Tibial nerve (tissue), 4 donors: ENCODE measurements around the gene ZNF219. TPM values are rescaled to one million over a fixed set of nuclear protein-coding genes. Genes with fewer than 3 reads are reported as not detected.

ENCODE experiments used
- DNase-seq, 2 donors: peaks; one replicate each; pipeline ENCODE4 v3.0.0-alpha.2; 2019; ENCODE audit warnings: low spot score in 2 of 2
- H3K27ac ChIP-seq, 4 donors: fragments of 200-600 bp; sonication (generic) in 3 of 4; one replicate each; pipeline ENCODE4 v1.5.1; 2017 to 2019; ENCODE audit warnings: mild to moderate bottlenecking in 1 of 4
- H3K27me3 ChIP-seq, 2 donors: fragments of 200-600 bp; sonication (generic) in 1 of 2; one replicate each; pipeline versions ENCODE4 v1.5.1 to v1.6.0; 2017 to 2019
- H3K36me3 ChIP-seq, 3 donors: fragments of 200-600 bp; sonication (generic); one replicate each; pipeline ENCODE4 v1.5.1; 2018 to 2019
- H3K4me1 ChIP-seq, 4 donors: fragments of 200-600 bp; sonication (generic) in 3 of 4; one replicate each; pipeline ENCODE4 v1.5.1; 2017 to 2019
- H3K4me3 ChIP-seq, 4 donors: fragments of 200-600 bp; sonication (generic) in 3 of 4; one replicate each; pipeline ENCODE4 v1.5.1; 2017 to 2019; ENCODE audit warnings: mild to moderate bottlenecking in 1 of 4, moderate library complexity in 1 of 4
- H3K9me3 ChIP-seq, 4 donors: fragments of 200-600 bp; sonication (generic) in 3 of 4; one replicate each; pipeline ENCODE4 v1.5.1; 2017 to 2019
- CTCF ChIP-seq, 5 experiments: fragments of 200-600 bp in 3 of 5; fragments of 450-650 bp in 2 of 5; sonication (generic) in 3 of 5; IDR thresholded peaks; one replicate each; pipeline ENCODE4 v1.5.1; 2016 to 2019; ENCODE audit warnings: antibody characterized with exemption in 5 of 5, mild to moderate bottlenecking in 3 of 5, moderate library complexity in 2 of 5
- EP300 ChIP-seq, 2 donors: sonication (generic); formaldehyde crosslinking; IDR thresholded peaks; one replicate each; pipeline ENCODE4 v1.6.1; 2017; ENCODE audit warnings: antibody characterized with exemption in 2 of 2, mild to moderate bottlenecking in 1 of 2
- POLR2A ChIP-seq, 2 donors: fragments of 450-650 bp; IDR thresholded peaks; one replicate each; pipeline ENCODE4 v1.6.1; 2017; ENCODE audit warnings: antibody characterized with exemption in 2 of 2, mild to moderate bottlenecking in 2 of 2, moderate library complexity in 2 of 2
- WGBS, 2 donors: methylation state at CpG; one replicate each; pipeline ENCODE4 v1.1.5; 2018; 5-methylcytosine and 5-hydroxymethylcytosine counted together
- total RNA-seq, 4 donors: library from RNA; depleted of rRNA; stranded (reverse); fragments of >200 nt; gene quantifications; one replicate each; pipeline ENCODE4 v1.1.0, GENCODE V29; 2016

The ZNF219 gene
- total RNA-seq, 4 donors from 2014 or later, result 28.6 to 90.3 (median 34.9) TPM

- no peaks in the 10 kb centered on the region for H3K36me3 ChIP-seq
- no peak for DNase-seq
- H3K9me3 ChIP-seq, result no peaks in the 10 kb centered on the region
- no peak for TF ChIP-seq POLR2A (IDR thresholded peaks at IDR 0.05)
- TF ChIP-seq CTCF (IDR thresholded peaks at IDR 0.05), result no peak
- no peak for TF ChIP-seq EP300 (IDR thresholded peaks at IDR 0.05)
- H3K4me1 ChIP-seq, result peaks cover 0 to 48% (median 4%) of the 10 kb centered on the region in 4 donors
- peak overlapping the region in 1 of 4 donors; percentile 9 for H3K27ac ChIP-seq
- 51 to 58% methylated on average over 5 of the region's 5 CpGs for WGBS, 2 donors
- no peak overlapping the region for H3K4me3 ChIP-seq
- no peaks in the 10 kb centered on the region for H3K27me3 ChIP-seq
Observed at GRCh38 chr14:21055432-21056117, 42.9 kb downstream of the ZNF219 start.

DNA sequence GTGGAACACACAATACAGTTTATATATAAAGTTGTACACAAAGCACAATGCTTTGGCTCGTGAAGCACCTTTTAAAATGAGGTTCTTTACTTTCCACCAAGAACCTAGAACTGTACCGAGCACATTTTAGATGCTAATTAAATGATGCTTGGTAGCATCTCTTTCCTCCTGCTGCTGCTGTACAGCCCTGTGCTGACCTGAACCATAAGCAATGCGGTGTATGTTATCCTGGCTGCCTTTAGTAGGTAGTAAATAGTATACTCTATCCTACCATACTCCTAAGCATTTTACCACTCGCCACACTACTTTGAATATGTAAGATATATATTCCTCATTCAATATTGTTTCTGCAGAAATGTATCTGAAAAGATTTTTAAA lies 43.7 kb downstream of the ZNF219 start:
- no peak for DNase-seq
- Histone ChIP-seq H3K27ac (no peak overlapping the region), H3K4me3 (no peak overlapping the region), H3K9me3 (no peaks in the 10 kb centered on the region), H3K27me3 (no peaks in the 10 kb centered on the region), H3K4me1 (peaks cover 0 to 40% (median 4%) of the 10 kb centered on the region in 4 donors), H3K36me3 (no peaks in the 10 kb centered on the region)
- 83 to 91% methylated on average over 4 of the region's 4 CpGs for WGBS, 2 donors
- no peak for TF ChIP-seq EP300 (IDR thresholded peaks at IDR 0.05)
- TF ChIP-seq POLR2A (IDR thresholded peaks at IDR 0.05), result no peak
- TF ChIP-seq CTCF (IDR thresholded peaks at IDR 0.05), result no peak

GRCh38 chr14:21054123-21054767 lies 44.2 kb downstream of the ZNF219 start:
- H3K4me1 ChIP-seq, result peaks cover 0 to 36% (median 4%) of the 10 kb centered on the region in 4 donors
- TF ChIP-seq EP300 (IDR thresholded peaks at IDR 0.05), result no peak
- TF ChIP-seq CTCF (IDR thresholded peaks at IDR 0.05), result no peak
- TF ChIP-seq POLR2A (IDR thresholded peaks at IDR 0.05), result no peak
- WGBS, 2 donors, result 60 to 78% methylated on average over 3 of the region's 3 CpGs
- H3K27me3 ChIP-seq, result no peaks in the 10 kb centered on the region
- H3K9me3 ChIP-seq, result no peaks in the 10 kb centered on the region
- H3K36me3 ChIP-seq, result no peaks in the 10 kb centered on the region
- no peak overlapping the region for H3K4me3 ChIP-seq
- no peak for DNase-seq
- no peak overlapping the region for H3K27ac ChIP-seq

DNA sequence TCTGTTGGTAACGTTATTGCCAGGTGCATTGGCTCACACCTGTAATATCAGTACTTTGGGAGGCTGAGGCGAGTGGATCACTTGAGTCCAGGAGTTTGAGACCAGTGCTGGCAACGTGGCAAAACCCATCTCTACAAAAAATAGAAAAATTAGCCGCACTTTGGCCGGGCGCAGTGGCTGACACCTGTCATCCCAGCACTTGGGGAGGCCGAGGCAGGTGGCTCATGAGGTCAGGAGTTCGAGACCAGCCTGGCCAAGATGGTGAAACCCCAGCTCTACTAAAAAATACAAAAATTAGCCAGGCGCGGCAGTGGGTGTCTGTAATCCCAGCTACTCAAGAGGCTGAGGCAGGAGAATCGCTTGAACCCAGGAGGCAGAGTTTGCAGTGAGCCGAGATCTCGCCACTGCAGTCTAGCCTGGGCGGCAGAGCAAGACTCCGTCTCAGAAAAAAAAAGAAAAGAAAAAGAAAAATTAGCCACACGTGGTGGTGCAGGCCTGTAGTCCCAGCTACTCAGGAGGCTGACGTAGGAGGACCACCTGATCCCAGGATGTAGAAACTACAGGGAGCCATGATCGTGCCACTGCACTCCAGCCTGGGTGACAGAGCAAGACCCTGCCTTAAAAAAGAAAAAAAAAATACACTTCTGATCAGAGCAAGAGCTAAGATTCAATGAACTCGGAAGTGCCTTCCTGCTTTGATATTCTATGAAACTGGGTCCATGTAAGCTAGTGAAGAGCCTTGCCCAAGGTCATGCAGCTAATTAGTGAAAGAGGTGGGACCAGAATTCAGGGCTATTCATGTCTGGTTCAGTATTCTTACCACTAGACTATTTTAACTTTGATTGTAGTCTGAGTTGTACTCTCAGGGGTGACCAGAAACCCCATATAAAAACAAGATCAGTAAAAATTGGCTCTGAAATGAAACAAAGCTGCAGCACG lies 45.0 kb downstream of the ZNF219 start:
- H3K4me3 ChIP-seq, result no peak overlapping the region
- no peak for TF ChIP-seq POLR2A (IDR thresholded peaks at IDR 0.05)
- no peak for TF ChIP-seq EP300 (IDR thresholded peaks at IDR 0.05)
- no peak for TF ChIP-seq CTCF (IDR thresholded peaks at IDR 0.05)
- no peaks in the 10 kb centered on the region for H3K27me3 ChIP-seq
- no peak for DNase-seq
- H3K36me3 ChIP-seq, result no peaks in the 10 kb centered on the region
- 89% methylated on average over 20 of the region's 20 CpGs for WGBS, 2 donors
- no peak overlapping the region for H3K27ac ChIP-seq
- H3K4me1 ChIP-seq, result peaks cover 0 to 28% (median 3%) of the 10 kb centered on the region in 4 donors
- no peaks in the 10 kb centered on the region for H3K9me3 ChIP-seq
